GM18861 (cell line): Measurements from ENCODE around the gene FOXRED1.
"Not testable (repeated sequence)": the region's sequence is repeated elsewhere in the genome, so short reads cannot be mapped to it uniquely, and the experiment has no call there.

Experiments used
- ATAC-seq: cut with Tn5 transposase; IDR thresholded peaks from one replicate; pipeline ENCODE4 v1.9.1; 2021; ENCODE audit not compliant: unreplicated experiment

FOXRED1 gene

GRCh38 chr11:126268361-126268707, 620 bp upstream of the FOXRED1 start:
- no peak for ATAC-seq

- no peak for ATAC-seq
These were observed 8.4 kb downstream of the FOXRED1 start for GRCh38 chr11:126277322-126277721.

GRCh38 chr11:126277780-126278179, 8.8 kb downstream of the FOXRED1 start:
- no peak for ATAC-seq

GRCh38 chr11:126279191-126279590, 10.2 kb downstream of the FOXRED1 start:
- ATAC-seq = no peak

GRCh38 chr11:126280595-126280994, 11.6 kb downstream of the FOXRED1 start:
- no peak for ATAC-seq

- no peak for ATAC-seq
These were observed 12.3 kb downstream of the FOXRED1 start for GRCh38 chr11:126281245-126281644.

GRCh38 chr11:126281666-126282175, 12.8 kb downstream of the FOXRED1 start:
- ATAC-seq = no peak

GRCh38 chr11:126282361-126282735, 13.4 kb downstream of the FOXRED1 start:
- no peak for ATAC-seq

GRCh38 chr11:126282736-126283591, 14.0 kb downstream of the FOXRED1 start, which contains the start of gene TIRAP:
Gene TIRAP (plus strand): TSS chr11:126283093. CDS start chr11:126290895, 7,802 bp downstream.
- ATAC-seq = peak; percentile 41

- peak; percentile 77 for ATAC-seq
These were observed 15.9 kb downstream of the FOXRED1 start for GRCh38 chr11:126284829-126285228.

- ATAC-seq = no peak
These were observed 19.3 kb downstream of the FOXRED1 start for GRCh38 chr11:126288237-126288636.

- no peak for ATAC-seq
These were observed 21.9 kb downstream of the FOXRED1 start for GRCh38 chr11:126290887-126291286.

- no peak for ATAC-seq
These were observed 24.8 kb downstream of the FOXRED1 start for GRCh38 chr11:126293726-126294125.

GRCh38 chr11:126297004-126297403, 28.1 kb downstream of the FOXRED1 start:
- no peak for ATAC-seq

GRCh38 chr11:126303623-126304456, 34.9 kb downstream of the FOXRED1 start, which contains the start of gene DCPS:
Gene DCPS (plus strand): TSS chr11:126304060. CDS start chr11:126304081, 21 bp downstream.
- ATAC-seq = peak; percentile 74

GRCh38 chr11:126304457-126305075, 35.6 kb downstream of the FOXRED1 start:
- ATAC-seq = peak; percentile 33

- peak; percentile 40 for ATAC-seq
These were observed 36.7 kb downstream of the FOXRED1 start for GRCh38 chr11:126305699-126306098.

GRCh38 chr11:126307706-126308105, 38.8 kb downstream of the FOXRED1 start:
- no peak for ATAC-seq

GRCh38 chr11:126308271-126308671, 39.3 kb downstream of the FOXRED1 start:
- no peak for ATAC-seq

- ATAC-seq = not testable (repeated sequence)
These were observed 39.8 kb downstream of the FOXRED1 start for GRCh38 chr11:126308771-126309170.
